SK-N-SH (cell line): ENCODE results near the gene KCTD19. TPM values are rescaled to one million over a fixed set of nuclear protein-coding genes. Genes with fewer than 3 reads are reported as not detected.

Source experiments
- CTCF ChIA-PET: fragments of 300-600, 350-600 bp; formaldehyde crosslinking; extraction: SDS; loops from one replicate; lab custom pipeline; 2021; lab: Yijun Ruan, JAX
- POLR2A ChIA-PET: fragments of 350-600 bp; sonication (Branson Sonifier 250); formaldehyde crosslinking; extraction: SDS; loops from one replicate; lab custom pipeline; 2020; ENCODE audit warnings: antibody characterized with exemption, inconsistent platforms; lab: Yijun Ruan, JAX
- DNase-seq: peaks from one replicate; pipeline ENCODE4 v3.0.0; 2012
- H2AFZ ChIP-seq: fragments of 200-600 bp; sonication (generic); 2 replicates; pipeline ENCODE4 v1.8.1; 2016; ENCODE audit warnings: antibody characterized with exemption, mild to moderate bottlenecking, low read depth
- H3F3A ChIP-seq: fragments of 200-600 bp; sonication (generic); replicated peaks from 2 replicates; pipeline ENCODE3; 2016; ENCODE audit warnings: antibody characterized with exemption, mild to moderate bottlenecking; ENCODE audit not compliant: insufficient read depth
- H3K27ac ChIP-seq, 2 experiments: fragments of 200-500 bp in 1 of 2; fragments of 200-600 bp in 1 of 2; sonication (Bioruptor generic) in 1 of 2; sonication (generic), shearing (Covaris generic) in 1 of 2; 2 replicates each; pipeline versions ENCODE4 v1.5.1 to v1.6.1; 2014 to 2016; ENCODE audit warnings: low read depth in 2 of 2, inconsistent platforms in 1 of 2, low read length in 1 of 2, mild to moderate bottlenecking in 1 of 2, mixed read lengths in 1 of 2
- H3K27me3 ChIP-seq: fragments of 200-600 bp; sonication (generic), shearing (Covaris generic); 2 replicates; pipeline ENCODE4 v1.6.1; 2016; ENCODE audit warnings: mixed run types; ENCODE audit not compliant: insufficient read depth
- H3K36me3 ChIP-seq, 2 experiments: fragments of 200-500 bp in 1 of 2; fragments of 200-600 bp in 1 of 2; sonication (Bioruptor generic) in 1 of 2; sonication (generic) in 1 of 2; replicated peaks in 1 of 2; 2 replicates each; pipeline versions ENCODE3 to v1.5.1; 2014 to 2016; ENCODE audit warnings: low read length in 1 of 2, mild to moderate bottlenecking in 1 of 2; ENCODE audit not compliant: insufficient read depth in 2 of 2, control insufficient read depth in 1 of 2
- H3K4me1 ChIP-seq, 2 experiments: fragments of 200-500 bp in 1 of 2; fragments of 200-600 bp in 1 of 2; sonication (Bioruptor generic) in 1 of 2; sonication (generic), shearing (Covaris generic) in 1 of 2; 2 replicates each; pipeline versions ENCODE4 v1.5.1 to v1.6.1; 2014 to 2016; ENCODE audit warnings: low read depth in 1 of 2, low read length in 1 of 2, mixed run types in 1 of 2; ENCODE audit not compliant: insufficient read depth in 2 of 2, control insufficient read depth in 1 of 2
- H3K4me2 ChIP-seq: fragments of 200-600 bp; sonication (generic), shearing (Covaris generic); 2 replicates; pipeline ENCODE4 v1.6.1; 2017; ENCODE audit warnings: mixed run types
- H3K4me3 ChIP-seq, 2 experiments: fragments of 200-500 bp in 1 of 2; fragments of 200-600 bp in 1 of 2; sonication (Bioruptor generic) in 1 of 2; sonication (generic), shearing (Covaris generic) in 1 of 2; 2 replicates each; pipeline versions ENCODE4 v1.5.1 to v1.8.1; 2014 to 2016; ENCODE audit warnings: low read depth in 2 of 2, inconsistent platforms in 1 of 2, low read length in 1 of 2, mild to moderate bottlenecking in 1 of 2, mixed read lengths in 1 of 2, moderate library complexity in 1 of 2
- H3K79me2 ChIP-seq: fragments of 200-600 bp; sonication (generic); 2 replicates; pipeline ENCODE4 v1.8.1; 2017; ENCODE audit warnings: mild to moderate bottlenecking; ENCODE audit not compliant: insufficient read depth
- H3K9ac ChIP-seq: fragments of 200-600 bp; sonication (generic); 2 replicates; pipeline ENCODE4 v1.6.1; 2017; ENCODE audit warnings: mixed run types
- H3K9me2 ChIP-seq: fragments of 200-600 bp; sonication (generic); 2 replicates; pipeline ENCODE4 v1.6.1; 2017; ENCODE audit warnings: mixed run types
- H3K9me3 ChIP-seq: fragments of 200-600 bp; sonication (generic); 2 replicates; pipeline ENCODE4 v1.6.1; 2017; ENCODE audit warnings: mixed run types, mild to moderate bottlenecking, moderate library complexity
- H4K20me1 ChIP-seq: fragments of 200-600 bp; sonication (generic); 2 replicates; pipeline ENCODE4 v1.6.1; 2017; ENCODE audit warnings: mild to moderate bottlenecking, mixed run types; ENCODE audit not compliant: insufficient read depth
- EP300 ChIP-seq, 2 experiments: IDR thresholded peaks; 2 replicates each; pipeline versions ENCODE4 v1.4.0 to v1.6.1; 2012; ENCODE audit warnings: borderline replicate concordance in 1 of 2, low read depth in 1 of 2, low read length in 1 of 2
- EZH2phosphoT487 ChIP-seq: fragments of 200-600 bp; sonication (generic); IDR thresholded peaks from 2 replicates; pipeline ENCODE4 v1.6.1; 2017; ENCODE audit warnings: low read depth, mixed run types, mild to moderate bottlenecking, antibody characterized with exemption, moderate library complexity, borderline replicate concordance
- FOSL2 ChIP-seq: IDR thresholded peaks from 2 replicates; pipeline ENCODE4 v1.4.0; 2012; ENCODE audit warnings: low read depth, mild to moderate bottlenecking, moderate library complexity, borderline replicate concordance
- NRF1 ChIP-seq: IDR thresholded peaks from 2 replicates; pipeline ENCODE4 v1.6.1; 2012; ENCODE audit warnings: low read depth, mild to moderate bottlenecking, low read length
- POLR2AphosphoS5 ChIP-seq: IDR thresholded peaks from 2 replicates; pipeline ENCODE4 v1.6.1; 2012; ENCODE audit warnings: low read depth, low read length
- REST ChIP-seq: IDR thresholded peaks from 2 replicates; pipeline ENCODE4 v1.6.1; 2012; ENCODE audit warnings: mild to moderate bottlenecking, low read depth, low read length, moderate library complexity
- RXRA ChIP-seq: IDR thresholded peaks from 2 replicates; pipeline ENCODE4 v1.4.0; 2012; ENCODE audit warnings: low read depth, mild to moderate bottlenecking, borderline replicate concordance
- WGBS: methylation state at CpG from one replicate; pipeline ENCODE4 v1.1.6; 2017; ENCODE audit warnings: low lambda C conversion rate; 5-methylcytosine and 5-hydroxymethylcytosine counted together
- polyA plus RNA-seq, 3 experiments: library from polyadenylated mRNA; depleted of rRNA; stranded (reverse); fragments of >200 nt; gene quantifications; 2 replicates each; pipeline ENCODE4 v1.2.3, GENCODE V29; 2012
- TF ChIP-seq, protein P1 (sequence below): fragments of 150-350 bp; IDR thresholded peaks from 2 replicates; pipeline ENCODE4 v1.6.1; 2016; ENCODE audit warnings: mild to moderate bottlenecking, low read depth, low read length
- TF ChIP-seq, protein P2 (sequence below): IDR thresholded peaks from 2 replicates; pipeline ENCODE4; 2012
- TF ChIP-seq, protein P3 (sequence below): fragments of 150-350 bp; IDR thresholded peaks from 2 replicates; pipeline ENCODE4 v1.6.1; 2017; ENCODE audit warnings: antibody characterized with exemption, low read length, low read depth, borderline replicate concordance

The KCTD19 gene
- polyA plus RNA-seq, 1 of the 3 experiments (the other 2 are of a cell fraction): 1.8 TPM

DNA sequence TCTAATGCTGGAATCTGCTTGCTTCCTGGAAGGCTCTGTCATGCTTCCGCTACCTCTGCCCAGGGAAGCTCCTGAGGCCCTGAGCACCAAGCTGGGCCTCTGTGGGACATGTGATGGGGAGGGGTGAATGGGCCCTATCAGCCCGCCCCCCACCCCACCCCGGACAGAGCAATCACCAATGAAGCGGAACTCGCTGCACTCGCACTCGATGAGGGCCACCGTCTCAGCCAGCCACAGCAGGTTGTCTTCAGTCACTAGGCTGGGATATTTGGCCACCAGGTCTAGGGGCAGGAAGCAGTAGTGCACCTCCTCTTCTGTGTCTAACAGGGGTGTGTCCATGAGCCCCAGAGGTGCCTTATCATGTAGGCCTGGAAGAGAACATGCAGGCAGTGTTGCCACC is 23.6 kb downstream of the KCTD19 start:
- CTCF ChIA-PET: interaction anchor here (0.6 kb wide), 1 partner anchor 42 kb away, joined by 3 read pairs; no protein-coding TSS in a partner anchor
- POLR2A ChIA-PET: no interaction called here

More for the DNA sequence above, 23.6 kb downstream of the KCTD19 start:
- DNase-seq: peak; percentile 10
- H3F3A ChIP-seq: no peaks in the 10 kb centered on the region
- H3K9me2 ChIP-seq: no peaks in the 10 kb centered on the region
- no peak overlapping the region for H2AFZ ChIP-seq
- H3K9me3 ChIP-seq: no peaks in the 10 kb centered on the region
- no peaks in the 10 kb centered on the region for H3K79me2 ChIP-seq
- WGBS: 80% methylated on average over 1 of the region's 8 CpGs
- no peaks in the 10 kb centered on the region for H3K27me3 ChIP-seq
- no peak for TF ChIP-seq NRF1
- no peak for TF ChIP-seq FOSL2
- TF ChIP-seq RXRA: no peak
- no peak for TF ChIP-seq EP300 (IDR thresholded peaks at IDR 0.05; ENCODE audit: borderline replicate concordance in 1 of 2, low read depth in 1 of 2, low read length in 1 of 2)
- TF ChIP-seq, protein P1, sequence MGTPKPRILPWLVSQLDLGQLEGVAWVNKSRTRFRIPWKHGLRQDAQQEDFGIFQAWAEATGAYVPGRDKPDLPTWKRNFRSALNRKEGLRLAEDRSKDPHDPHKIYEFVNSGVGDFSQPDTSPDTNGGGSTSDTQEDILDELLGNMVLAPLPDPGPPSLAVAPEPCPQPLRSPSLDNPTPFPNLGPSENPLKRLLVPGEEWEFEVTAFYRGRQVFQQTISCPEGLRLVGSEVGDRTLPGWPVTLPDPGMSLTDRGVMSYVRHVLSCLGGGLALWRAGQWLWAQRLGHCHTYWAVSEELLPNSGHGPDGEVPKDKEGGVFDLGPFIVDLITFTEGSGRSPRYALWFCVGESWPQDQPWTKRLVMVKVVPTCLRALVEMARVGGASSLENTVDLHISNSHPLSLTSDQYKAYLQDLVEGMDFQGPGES: no peak
- TF ChIP-seq EZH2phosphoT487: no peak
- no peak for TF ChIP-seq POLR2AphosphoS5
- TF ChIP-seq, protein P2, sequence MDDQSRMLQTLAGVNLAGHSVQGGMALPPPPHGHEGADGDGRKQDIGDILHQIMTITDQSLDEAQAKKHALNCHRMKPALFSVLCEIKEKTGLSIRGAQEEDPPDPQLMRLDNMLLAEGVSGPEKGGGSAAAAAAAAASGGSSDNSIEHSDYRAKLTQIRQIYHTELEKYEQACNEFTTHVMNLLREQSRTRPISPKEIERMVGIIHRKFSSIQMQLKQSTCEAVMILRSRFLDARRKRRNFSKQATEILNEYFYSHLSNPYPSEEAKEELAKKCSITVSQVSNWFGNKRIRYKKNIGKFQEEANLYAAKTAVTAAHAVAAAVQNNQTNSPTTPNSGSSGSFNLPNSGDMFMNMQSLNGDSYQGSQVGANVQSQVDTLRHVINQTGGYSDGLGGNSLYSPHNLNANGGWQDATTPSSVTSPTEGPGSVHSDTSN: no peak
- no peak for TF ChIP-seq REST
- TF ChIP-seq, protein P3, sequence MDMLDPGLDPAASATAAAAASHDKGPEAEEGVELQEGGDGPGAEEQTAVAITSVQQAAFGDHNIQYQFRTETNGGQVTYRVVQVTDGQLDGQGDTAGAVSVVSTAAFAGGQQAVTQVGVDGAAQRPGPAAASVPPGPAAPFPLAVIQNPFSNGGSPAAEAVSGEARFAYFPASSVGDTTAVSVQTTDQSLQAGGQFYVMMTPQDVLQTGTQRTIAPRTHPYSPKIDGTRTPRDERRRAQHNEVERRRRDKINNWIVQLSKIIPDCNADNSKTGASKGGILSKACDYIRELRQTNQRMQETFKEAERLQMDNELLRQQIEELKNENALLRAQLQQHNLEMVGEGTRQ: no peak
- TF ChIP-seq, all 33 proteins: peak for 0
- no peak overlapping the region for H3K4me3 ChIP-seq
- H3K36me3 ChIP-seq: no peaks in the 10 kb centered on the region
- H3K27ac ChIP-seq: no peak overlapping the region
- H3K4me1 ChIP-seq: no peaks in the 10 kb centered on the region
- H3K4me2 ChIP-seq: no peak overlapping the region
- no peak overlapping the region for H3K9ac ChIP-seq
- no peaks in the 10 kb centered on the region for H4K20me1 ChIP-seq
